KMS-11 (cell line): ENCODE data around the gene HPSE2.

ENCODE experiments used
- H2AFZ ChIP-seq: fragments of 200-600 bp; sonication (generic); 2 replicates; pipeline ENCODE4 v1.6.1; 2016; ENCODE audit warnings: antibody characterized with exemption, mixed run types, low read depth
- H3K27ac ChIP-seq: fragments of 200-600 bp; sonication (generic); 2 replicates; pipeline ENCODE4 v1.6.1; 2016; ENCODE audit warnings: mild to moderate bottlenecking, mixed run types
- H3K27me3 ChIP-seq: fragments of 200-600 bp; sonication (generic); 2 replicates; pipeline ENCODE4 v1.6.1; 2017; ENCODE audit warnings: mild to moderate bottlenecking, low read depth, mixed run types, moderate library complexity; ENCODE audit not compliant: insufficient read depth
- H3K36me3 ChIP-seq: fragments of 200-600 bp; sonication (generic); 2 replicates; pipeline ENCODE4 v1.6.1; 2017; ENCODE audit warnings: mild to moderate bottlenecking, mixed run types; ENCODE audit not compliant: insufficient read depth
- H3K4me1 ChIP-seq: fragments of 200-600 bp; sonication (generic); 2 replicates; pipeline ENCODE4 v1.6.1; 2016; ENCODE audit warnings: mild to moderate bottlenecking, low read depth, mixed run types; ENCODE audit not compliant: poor library complexity, severe bottlenecking
- H3K4me2 ChIP-seq: fragments of 200-600 bp; sonication (generic); 2 replicates; pipeline ENCODE4 v1.7.0; 2016; ENCODE audit warnings: mild to moderate bottlenecking, mixed run types
- H3K4me3 ChIP-seq: fragments of 200-600 bp; sonication (generic); IDR thresholded peaks from 2 replicates; pipeline ENCODE4 v1.6.1; 2017; ENCODE audit warnings: low read depth, low read length, mixed read lengths; ENCODE audit not compliant: insufficient read depth
- H3K79me2 ChIP-seq: fragments of 200-600 bp; sonication (generic); 2 replicates; pipeline ENCODE4 v1.6.1; 2016; ENCODE audit warnings: low read depth, mixed run types; ENCODE audit not compliant: insufficient read depth
- H3K9ac ChIP-seq: fragments of 200-600 bp; sonication (generic); 2 replicates; pipeline ENCODE4 v1.6.1; 2016; ENCODE audit warnings: mild to moderate bottlenecking, mixed run types
- H4K20me1 ChIP-seq: fragments of 200-600 bp; sonication (generic); 2 replicates; pipeline ENCODE4 v1.6.1; 2016; ENCODE audit warnings: mild to moderate bottlenecking, mixed run types; ENCODE audit not compliant: insufficient read depth
- TF ChIP-seq, protein P1 (sequence below): fragments of 200-600 bp; sonication (generic); conservative IDR thresholded peaks from 2 replicates; pipeline ENCODE4 v1.6.1; 2017; ENCODE audit warnings: low read depth, mild to moderate bottlenecking, antibody characterized with exemption, low read length, moderate library complexity, mixed read lengths

HPSE2 gene

DNA sequence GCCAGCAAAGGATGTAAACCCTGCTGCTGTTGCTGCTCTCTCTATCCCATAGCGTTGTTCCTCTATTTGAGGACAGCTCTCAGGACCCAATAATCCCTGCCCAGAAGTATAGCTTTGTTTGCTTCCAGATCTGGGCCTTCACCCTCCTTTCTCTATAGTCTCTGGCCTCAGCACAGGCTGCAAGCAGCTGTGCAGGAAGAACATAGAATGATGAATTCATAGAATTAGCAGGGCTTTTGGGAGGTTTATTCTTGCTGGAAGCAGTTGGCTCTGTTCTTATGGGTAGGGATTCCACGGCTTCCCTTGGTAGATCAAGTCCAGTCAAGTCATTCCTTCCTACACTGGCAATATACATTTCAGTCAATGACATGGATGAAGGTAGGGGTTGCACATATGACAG is 354.7 kb downstream of the HPSE2 start:
- H3K79me2 ChIP-seq: no peaks in the 10 kb centered on the region
- no peak overlapping the region for H3K4me3 ChIP-seq
- H3K27me3 ChIP-seq: no peaks in the 10 kb centered on the region
- H3K9ac ChIP-seq: no peak overlapping the region
- TF ChIP-seq, protein P1, sequence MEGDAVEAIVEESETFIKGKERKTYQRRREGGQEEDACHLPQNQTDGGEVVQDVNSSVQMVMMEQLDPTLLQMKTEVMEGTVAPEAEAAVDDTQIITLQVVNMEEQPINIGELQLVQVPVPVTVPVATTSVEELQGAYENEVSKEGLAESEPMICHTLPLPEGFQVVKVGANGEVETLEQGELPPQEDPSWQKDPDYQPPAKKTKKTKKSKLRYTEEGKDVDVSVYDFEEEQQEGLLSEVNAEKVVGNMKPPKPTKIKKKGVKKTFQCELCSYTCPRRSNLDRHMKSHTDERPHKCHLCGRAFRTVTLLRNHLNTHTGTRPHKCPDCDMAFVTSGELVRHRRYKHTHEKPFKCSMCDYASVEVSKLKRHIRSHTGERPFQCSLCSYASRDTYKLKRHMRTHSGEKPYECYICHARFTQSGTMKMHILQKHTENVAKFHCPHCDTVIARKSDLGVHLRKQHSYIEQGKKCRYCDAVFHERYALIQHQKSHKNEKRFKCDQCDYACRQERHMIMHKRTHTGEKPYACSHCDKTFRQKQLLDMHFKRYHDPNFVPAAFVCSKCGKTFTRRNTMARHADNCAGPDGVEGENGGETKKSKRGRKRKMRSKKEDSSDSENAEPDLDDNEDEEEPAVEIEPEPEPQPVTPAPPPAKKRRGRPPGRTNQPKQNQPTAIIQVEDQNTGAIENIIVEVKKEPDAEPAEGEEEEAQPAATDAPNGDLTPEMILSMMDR: no peak
- H4K20me1 ChIP-seq: no peaks in the 10 kb centered on the region
- H2AFZ ChIP-seq: no peak overlapping the region
- H3K36me3 ChIP-seq: no peaks in the 10 kb centered on the region
- H3K27ac ChIP-seq: no peak overlapping the region
- H3K4me1 ChIP-seq: no peaks in the 10 kb centered on the region
- no peak overlapping the region for H3K4me2 ChIP-seq

GRCh38 chr10:98878921-98879320 is 356.7 kb downstream of the HPSE2 start:
- Histone ChIP-seq H3K27me3 (no peaks in the 10 kb centered on the region), H3K9ac (no peak overlapping the region), H3K4me1 (no peaks in the 10 kb centered on the region), H2AFZ (no peak overlapping the region), H3K79me2 (no peaks in the 10 kb centered on the region), H3K4me2 (no peak overlapping the region), H4K20me1 (no peaks in the 10 kb centered on the region), H3K36me3 (no peaks in the 10 kb centered on the region), H3K4me3 (no peak overlapping the region), H3K27ac (no peak overlapping the region)
- TF ChIP-seq, protein P1: no peak

DNA sequence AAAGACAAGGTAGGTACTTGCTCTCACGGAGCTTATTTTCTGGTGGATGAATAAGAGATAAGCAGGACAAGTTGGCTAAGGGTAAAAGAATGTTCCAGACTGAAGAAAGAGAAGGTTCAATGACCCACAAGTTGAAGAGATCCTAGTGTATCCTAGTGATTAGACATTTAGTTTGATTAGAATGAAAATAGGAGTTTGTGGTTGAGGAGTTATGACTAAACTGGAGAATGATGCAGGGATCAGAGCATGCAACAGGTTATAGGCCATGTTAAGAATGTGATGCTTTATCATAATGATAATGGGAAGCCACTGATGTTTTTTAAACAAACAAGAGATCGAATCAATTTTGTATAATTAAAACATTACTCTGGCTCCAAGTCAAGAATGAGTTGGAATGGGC is 357.2 kb downstream of the HPSE2 start:
- Histone ChIP-seq H3K79me2 (no peaks in the 10 kb centered on the region), H3K36me3 (no peaks in the 10 kb centered on the region), H4K20me1 (no peaks in the 10 kb centered on the region), H3K27me3 (no peaks in the 10 kb centered on the region), H3K27ac (no peak overlapping the region), H3K9ac (no peak overlapping the region), H3K4me2 (no peak overlapping the region), H3K4me3 (no peak overlapping the region), H2AFZ (no peak overlapping the region), H3K4me1 (no peaks in the 10 kb centered on the region)
- TF ChIP-seq, protein P1: no peak

GRCh38 chr10:98861962-98862361 is 373.7 kb downstream of the HPSE2 start:
- Histone ChIP-seq H3K36me3 (no peaks in the 10 kb centered on the region), H3K27ac (no peak overlapping the region), H3K4me3 (no peak overlapping the region), H4K20me1 (no peaks in the 10 kb centered on the region), H3K27me3 (no peaks in the 10 kb centered on the region), H3K79me2 (no peaks in the 10 kb centered on the region), H3K4me1 (no peaks in the 10 kb centered on the region), H2AFZ (no peak overlapping the region), H3K4me2 (no peak overlapping the region), H3K9ac (no peak overlapping the region)
- TF ChIP-seq, protein P1: no peak
